HEK293T (cell line): ENCODE data around the gene LRR1.

Experiments used
- ARNT ChIP-seq: fragments of 450-650 bp; IDR thresholded peaks from 2 replicates; pipeline ENCODE4 v1.6.1; 2017; ENCODE audit warnings: mild to moderate bottlenecking
- BHLHE40 ChIP-seq: fragments of 450-650 bp; IDR thresholded peaks from 2 replicates; pipeline ENCODE4 v1.6.1; 2016; ENCODE audit warnings: mild to moderate bottlenecking, moderate library complexity, borderline replicate concordance
- CTBP1 ChIP-seq: fragments of 450-650 bp; IDR thresholded peaks from 2 replicates; pipeline ENCODE4 v1.6.1; 2016; ENCODE audit warnings: borderline replicate concordance
- ELF4 ChIP-seq: fragments of 450-650 bp; IDR thresholded peaks from 2 replicates; pipeline ENCODE4 v1.6.1; 2017; ENCODE audit warnings: antibody characterized with exemption
- FOXK2 ChIP-seq: fragments of 450-650 bp; IDR thresholded peaks from 2 replicates; pipeline ENCODE4 v1.6.1; 2016; ENCODE audit warnings: mild to moderate bottlenecking
- FOXM1 ChIP-seq: fragments of 450-650 bp; IDR thresholded peaks from 2 replicates; pipeline ENCODE4 v1.6.1; 2017; ENCODE audit warnings: mild to moderate bottlenecking, borderline replicate concordance
- HDGF ChIP-seq: fragments of 450-650 bp; IDR thresholded peaks from 2 replicates; pipeline ENCODE4 v1.6.1; 2017; ENCODE audit warnings: antibody characterized with exemption, borderline replicate concordance
- L3MBTL2 ChIP-seq: fragments of 450-650 bp; conservative IDR thresholded peaks from 2 replicates; pipeline ENCODE4 v1.6.1; 2016; ENCODE audit warnings: mild to moderate bottlenecking
- LEF1 ChIP-seq: fragments of 450-650 bp; IDR thresholded peaks from 2 replicates; pipeline ENCODE4 v1.6.1; 2017; ENCODE audit warnings: mild to moderate bottlenecking, borderline replicate concordance
- SP1 ChIP-seq: fragments of 450-650 bp; IDR thresholded peaks from 2 replicates; pipeline ENCODE4 v1.6.1; 2017
- TARDBP ChIP-seq: fragments of 450-650 bp; IDR thresholded peaks from 2 replicates; pipeline ENCODE4 v1.6.1; 2016
- ZNF384 ChIP-seq: fragments of 450-650 bp; IDR thresholded peaks from 2 replicates; pipeline ENCODE4 v1.6.1; 2016
- TF ChIP-seq, protein P1 (sequence below): fragments of 450-650 bp; IDR thresholded peaks from 2 replicates; pipeline ENCODE4 v1.6.1; 2016

DNA sequence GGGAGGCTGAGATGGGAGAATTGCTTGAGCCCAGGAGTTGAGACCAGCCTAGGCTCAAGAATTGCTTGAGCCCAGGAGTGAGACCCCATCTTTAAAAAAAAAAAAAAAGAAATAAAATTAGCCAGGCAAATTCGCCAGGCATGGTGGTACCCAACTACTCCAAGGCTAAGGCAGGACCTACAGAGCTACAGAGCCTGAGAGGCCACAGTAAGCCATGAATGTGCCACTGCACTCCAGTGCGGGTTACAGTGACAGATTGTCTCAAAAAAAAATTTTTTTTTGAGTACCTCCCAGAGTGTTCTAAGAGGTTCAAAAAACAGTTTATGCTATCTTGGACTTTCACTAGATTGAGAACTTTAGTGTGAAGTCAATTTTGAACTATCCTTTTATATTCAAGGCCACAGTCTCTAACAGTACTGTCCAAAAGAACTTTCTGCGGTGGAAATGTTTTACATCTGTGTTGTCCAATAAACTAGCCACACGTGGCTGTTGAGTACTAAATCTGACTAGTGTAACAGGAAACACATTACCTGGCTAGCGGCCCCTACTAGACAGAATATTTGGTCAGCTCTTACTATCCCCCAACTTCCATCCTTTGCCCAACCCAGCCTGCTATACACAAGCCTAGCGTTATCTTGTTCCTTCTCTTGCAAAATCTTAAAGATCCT is 19.2 kb downstream of the LRR1 start:
- TF ChIP-seq FOXK2 (no peak), CTBP1 (no peak), TARDBP (no peak), ARNT (no peak), SP1 (no peak), HDGF (no peak), ELF4 (no peak), FOXM1 (no peak), L3MBTL2 (no peak), LEF1 (no peak), ZNF384 (no peak), BHLHE40 (no peak)
- TF ChIP-seq, protein P1, sequence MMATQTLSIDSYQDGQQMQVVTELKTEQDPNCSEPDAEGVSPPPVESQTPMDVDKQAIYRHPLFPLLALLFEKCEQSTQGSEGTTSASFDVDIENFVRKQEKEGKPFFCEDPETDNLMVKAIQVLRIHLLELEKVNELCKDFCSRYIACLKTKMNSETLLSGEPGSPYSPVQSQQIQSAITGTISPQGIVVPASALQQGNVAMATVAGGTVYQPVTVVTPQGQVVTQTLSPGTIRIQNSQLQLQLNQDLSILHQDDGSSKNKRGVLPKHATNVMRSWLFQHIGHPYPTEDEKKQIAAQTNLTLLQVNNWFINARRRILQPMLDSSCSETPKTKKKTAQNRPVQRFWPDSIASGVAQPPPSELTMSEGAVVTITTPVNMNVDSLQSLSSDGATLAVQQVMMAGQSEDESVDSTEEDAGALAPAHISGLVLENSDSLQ, result no peak
